ENCODE results near the gene SMARCA4. TPM values are rescaled to one million over a fixed set of nuclear protein-coding genes. Genes with fewer than 3 reads are reported as not detected.

Gene SMARCA4
- total and polyA plus RNA-seq, 3 donors from 2014 or later, result 141 to 188 (median 180) TPM

- TF ChIP-seq, protein P1, sequence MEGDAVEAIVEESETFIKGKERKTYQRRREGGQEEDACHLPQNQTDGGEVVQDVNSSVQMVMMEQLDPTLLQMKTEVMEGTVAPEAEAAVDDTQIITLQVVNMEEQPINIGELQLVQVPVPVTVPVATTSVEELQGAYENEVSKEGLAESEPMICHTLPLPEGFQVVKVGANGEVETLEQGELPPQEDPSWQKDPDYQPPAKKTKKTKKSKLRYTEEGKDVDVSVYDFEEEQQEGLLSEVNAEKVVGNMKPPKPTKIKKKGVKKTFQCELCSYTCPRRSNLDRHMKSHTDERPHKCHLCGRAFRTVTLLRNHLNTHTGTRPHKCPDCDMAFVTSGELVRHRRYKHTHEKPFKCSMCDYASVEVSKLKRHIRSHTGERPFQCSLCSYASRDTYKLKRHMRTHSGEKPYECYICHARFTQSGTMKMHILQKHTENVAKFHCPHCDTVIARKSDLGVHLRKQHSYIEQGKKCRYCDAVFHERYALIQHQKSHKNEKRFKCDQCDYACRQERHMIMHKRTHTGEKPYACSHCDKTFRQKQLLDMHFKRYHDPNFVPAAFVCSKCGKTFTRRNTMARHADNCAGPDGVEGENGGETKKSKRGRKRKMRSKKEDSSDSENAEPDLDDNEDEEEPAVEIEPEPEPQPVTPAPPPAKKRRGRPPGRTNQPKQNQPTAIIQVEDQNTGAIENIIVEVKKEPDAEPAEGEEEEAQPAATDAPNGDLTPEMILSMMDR (IDR thresholded peaks at IDR 0.05), result no peak
- no peak for TF ChIP-seq POLR2A (IDR thresholded peaks at IDR 0.05)
- Histone ChIP-seq H3K9me3 (no peaks in the 10 kb centered on the region), H3K27me3 (no peaks in the 10 kb centered on the region), H3K36me3 (ENCODE audit: low read depth, missing control alignments) (no peaks in the 10 kb centered on the region), H3K27ac (no peak overlapping the region), H3K4me1 (no peaks in the 10 kb centered on the region), H3K4me3 (no peak overlapping the region)
- no peak for DNase-seq
- 73 to 77% methylated on average over 8 to 19 of the region's 19 CpGs for WGBS, 2 donors
- intact Hi-C loops (cut with DNase I; ENCODE audit: low total_unique reads), result no loop called here
Measured at GRCh38 chr19:10915130-10916091, 45.4 kb upstream of the SMARCA4 start.

DNA sequence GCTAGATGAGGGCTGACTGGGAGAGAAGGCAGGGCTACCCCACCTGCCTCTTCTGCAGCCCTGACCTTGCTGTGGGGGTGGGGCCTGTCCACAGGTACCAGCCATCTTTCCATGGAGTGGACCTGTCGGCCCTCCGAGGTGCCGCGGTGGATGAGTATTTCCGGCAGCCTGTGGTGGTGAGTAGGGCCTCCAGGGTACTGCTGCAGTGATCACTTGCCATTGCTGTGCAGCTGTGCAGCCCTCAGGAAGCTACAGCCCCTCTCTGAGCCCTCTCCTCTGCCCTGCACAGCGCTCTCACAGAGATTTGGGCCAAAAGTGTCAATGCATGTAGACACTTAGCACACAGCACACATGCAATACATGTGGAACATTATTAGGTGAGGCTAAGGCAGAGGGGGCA lies 44.2 kb upstream of the SMARCA4 start:
- no peak for TF ChIP-seq POLR2A (IDR thresholded peaks at IDR 0.05)
- TF ChIP-seq, protein P1 (IDR thresholded peaks at IDR 0.05), result no peak
- Histone ChIP-seq H3K27ac (no peak overlapping the region), H3K4me1 (no peaks in the 10 kb centered on the region), H3K27me3 (no peaks in the 10 kb centered on the region), H3K36me3 (ENCODE audit: low read depth, missing control alignments) (no peaks in the 10 kb centered on the region), H3K4me3 (no peak overlapping the region), H3K9me3 (no peaks in the 10 kb centered on the region)
- DNase-seq, result no peak
- WGBS, 2 donors, result 96 to 100% methylated on average over 2 to 6 of the region's 6 CpGs
- intact Hi-C loops (cut with DNase I; ENCODE audit: low total_unique reads), result no loop called here

- no peak for TF ChIP-seq POLR2A (IDR thresholded peaks at IDR 0.05)
- TF ChIP-seq, protein P1 (IDR thresholded peaks at IDR 0.05), result no peak
- 91% methylated on average over 11 of the region's 11 CpGs for WGBS, 2 donors
- no peak for DNase-seq
- H3K9me3 ChIP-seq, result no peaks in the 10 kb centered on the region
- H3K4me1 ChIP-seq, result no peaks in the 10 kb centered on the region
- H3K27ac ChIP-seq, result no peak overlapping the region
- H3K27me3 ChIP-seq, result no peaks in the 10 kb centered on the region
- intact Hi-C loops (cut with DNase I; ENCODE audit: low total_unique reads), result no loop called here
- no peaks in the 10 kb centered on the region for H3K36me3 ChIP-seq (ENCODE audit: low read depth, missing control alignments)
- no peak overlapping the region for H3K4me3 ChIP-seq
Measured at GRCh38 chr19:10918359-10918758, 42.5 kb upstream of the SMARCA4 start.

- no peaks in the 10 kb centered on the region for H3K27me3 ChIP-seq
- WGBS, 2 donors, result 75 to 90% methylated on average over 11 to 26 of the region's 26 CpGs
- no peaks in the 10 kb centered on the region for H3K4me1 ChIP-seq
- H3K36me3 ChIP-seq (ENCODE audit: low read depth, missing control alignments), result no peaks in the 10 kb centered on the region
- no peak overlapping the region for H3K27ac ChIP-seq
- no peaks in the 10 kb centered on the region for H3K9me3 ChIP-seq
- DNase-seq, result no peak
- intact Hi-C loops (cut with DNase I; ENCODE audit: low total_unique reads), result loop anchor here (10.0 kb wide), 1 partner anchor 45 kb away; the partner anchor contains the start of gene CARM1
- TF ChIP-seq POLR2A (IDR thresholded peaks at IDR 0.05), result no peak
- TF ChIP-seq, protein P1 (IDR thresholded peaks at IDR 0.05), result no peak
- no peak overlapping the region for H3K4me3 ChIP-seq
Measured at GRCh38 chr19:10919352-10920287, 41.2 kb upstream of the SMARCA4 start.

All from testis (tissue), 3 donors.